Stimulated activated CD8-positive, alpha-beta memory T cell treated with anti-CD3 and anti-CD28 coated beads, Interleukin-12 subunit alpha, Interleukin-12 subunit beta, amount 100 ng/mL, for 4 hours (primary cell): ENCODE data around the gene MAGEH1.

Source experiments
- DNase-seq: peaks from one replicate; pipeline ENCODE4 v3.0.0-alpha.2; 2020; ENCODE audit warnings: low read depth

Gene MAGEH1

GRCh38 chrX:55490121-55490520 lies 38.2 kb downstream of the MAGEH1 start:
- DNase-seq: no peak

- no peak for DNase-seq
Measured at GRCh38 chrX:55490974-55491373, 39.0 kb downstream of the MAGEH1 start.
